Activated CD4-positive, alpha-beta T cell treated with anti-CD3 and anti-CD28 coated beads, Interleukin-2, Interleukin-4, amounts not matched to agents 100 ng/mL and 50 ng/mL, durations not matched to agents 16 hours and 8 hours (primary cell): ENCODE measurements around the gene FAM43A.

ENCODE experiments used
- DNase-seq: peaks from one replicate; pipeline ENCODE4 v3.0.0-alpha.2; 2020; ENCODE audit warnings: low spot score

The FAM43A gene, protein sequence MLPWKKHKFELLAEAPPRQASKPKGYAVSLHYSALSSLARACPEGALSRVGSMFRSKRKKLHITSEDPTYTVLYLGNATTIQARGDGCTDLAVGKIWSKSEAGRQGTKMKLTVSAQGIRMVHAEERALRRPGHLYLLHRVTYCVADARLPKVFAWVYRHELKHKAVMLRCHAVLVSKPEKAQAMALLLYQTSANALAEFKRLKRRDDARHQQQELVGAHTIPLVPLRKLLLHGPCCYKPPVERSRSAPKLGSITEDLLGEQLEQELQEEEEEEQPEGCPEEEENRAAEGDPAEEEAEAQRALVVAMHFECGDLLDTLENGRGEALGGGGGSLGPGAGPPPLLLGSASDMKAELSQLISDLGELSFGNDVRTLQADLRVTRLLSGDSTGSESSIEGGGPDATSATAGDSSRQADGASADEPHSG

GRCh38 chr3:194685718-194686413 lies at the start of gene FAM43A:
Gene FAM43A, plus strand, starts transcription at chr3:194685883. Its CDS starts 944 bp downstream, at chr3:194686827.
- DNase-seq = peak; percentile 86

DNA sequence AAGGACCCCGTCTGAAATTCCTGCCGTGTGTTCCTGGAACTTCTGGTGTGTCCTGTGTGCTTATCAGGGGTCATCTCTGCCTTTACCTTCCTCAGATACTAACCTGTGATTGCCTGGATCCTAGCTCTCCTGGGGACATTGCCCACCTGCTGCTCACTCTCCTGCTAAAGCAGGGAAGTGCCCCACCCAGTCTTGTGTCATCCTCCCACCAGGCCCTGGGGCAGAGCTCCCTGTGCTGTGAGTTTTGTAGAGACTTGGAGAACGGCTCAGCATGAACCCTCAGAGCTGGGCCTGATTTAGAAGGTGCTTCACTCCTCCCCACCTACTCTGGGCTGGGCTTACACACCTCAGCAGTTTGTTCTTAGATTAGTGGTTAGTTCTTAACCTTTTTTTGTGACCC lies 48.6 kb upstream of the FAM43A start:
- no peak for DNase-seq

GRCh38 chr3:194637541-194638400 lies 47.9 kb upstream of the FAM43A start:
- no peak for DNase-seq

DNA sequence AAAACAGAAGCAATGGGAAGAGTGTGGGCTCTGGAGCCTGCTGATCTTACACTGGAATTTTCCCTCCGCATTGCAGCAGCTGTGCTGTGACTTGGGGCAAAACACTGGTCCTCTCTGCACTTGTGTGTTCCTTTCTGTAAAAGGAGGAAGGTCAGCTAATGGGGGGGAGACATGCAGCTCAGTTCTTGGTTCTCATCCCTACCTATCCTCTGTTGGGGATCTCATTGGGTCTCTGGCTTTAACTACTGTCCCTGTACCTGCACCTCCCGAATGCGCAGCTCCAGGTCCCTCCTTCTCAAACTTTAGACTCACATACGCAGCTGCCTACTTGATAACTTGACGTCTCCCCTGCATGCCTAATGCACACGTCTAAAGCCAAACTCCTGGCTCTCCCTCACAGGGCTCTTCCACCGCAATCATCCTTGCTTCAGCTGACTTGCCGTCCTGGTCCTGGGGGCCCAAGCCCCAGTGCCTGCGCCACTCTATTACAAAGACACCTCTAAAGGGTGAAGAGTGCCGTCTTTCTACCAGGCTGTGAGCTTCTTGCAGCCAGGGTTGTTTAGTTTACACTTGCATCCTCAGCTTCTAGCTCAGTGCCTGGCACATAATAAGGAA lies 46.6 kb upstream of the FAM43A start:
- DNase-seq = no peak

DNA sequence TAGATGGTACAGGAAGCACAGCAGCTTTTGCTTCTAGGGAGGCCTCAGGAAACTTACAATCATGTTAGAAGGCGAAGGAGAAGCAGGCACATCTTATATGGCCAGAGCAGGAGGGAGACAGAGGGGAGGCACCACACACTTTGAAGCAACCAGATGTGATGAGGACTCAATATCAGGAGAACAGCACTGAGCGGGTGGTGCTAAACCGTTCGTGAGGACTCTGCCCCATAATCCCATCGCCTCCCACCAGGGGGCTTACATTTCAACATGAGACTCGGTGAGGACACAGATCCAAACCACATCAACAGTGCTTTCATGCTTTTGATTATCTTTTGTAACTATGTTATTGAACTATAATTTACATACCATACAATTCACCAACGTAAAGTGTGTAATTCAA lies 44.9 kb upstream of the FAM43A start:
- peak; percentile 13 for DNase-seq

DNA sequence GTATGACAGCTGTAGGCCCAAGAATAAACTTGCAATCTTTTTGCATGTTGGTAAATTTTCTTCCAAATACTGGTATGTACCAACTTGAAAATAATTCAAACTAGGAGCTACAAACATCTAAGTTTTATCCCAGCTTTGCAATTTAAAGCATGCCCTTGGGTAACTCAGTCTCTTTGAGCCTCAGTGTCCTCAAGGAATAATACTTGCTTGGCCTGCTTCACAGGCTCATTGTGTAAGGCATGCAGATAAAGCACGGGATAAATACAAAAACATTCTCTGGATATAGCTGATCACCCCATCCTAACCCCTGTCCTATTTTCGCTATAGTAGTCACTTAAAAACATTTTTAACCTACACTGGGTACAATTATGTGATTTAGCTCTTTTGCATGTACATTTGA lies 42.9 kb upstream of the FAM43A start:
- DNase-seq = no peak

- DNase-seq = no peak
These were observed 37.9 kb upstream of the FAM43A start for GRCh38 chr3:194647747-194648146.

DNA sequence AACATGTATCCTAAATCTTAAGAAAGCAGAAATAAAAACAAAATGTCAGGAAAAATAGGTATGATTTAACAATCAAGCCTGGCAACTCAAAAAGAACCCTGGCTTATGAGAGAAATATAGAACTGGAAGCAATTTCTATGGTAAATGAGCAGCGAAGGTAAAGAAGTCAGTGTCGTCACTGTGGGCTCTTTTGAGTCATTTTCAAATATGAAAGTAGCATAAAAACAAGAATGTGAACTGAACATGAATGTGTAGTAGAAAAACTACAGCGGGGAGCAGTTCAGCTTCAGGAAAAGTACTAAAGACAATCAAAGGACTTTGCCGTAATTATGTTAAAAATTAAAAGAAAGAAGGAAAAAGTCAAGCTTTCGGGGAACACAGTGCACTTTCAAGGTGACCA lies 31.2 kb upstream of the FAM43A start:
- peak; percentile 79 for DNase-seq

DNA sequence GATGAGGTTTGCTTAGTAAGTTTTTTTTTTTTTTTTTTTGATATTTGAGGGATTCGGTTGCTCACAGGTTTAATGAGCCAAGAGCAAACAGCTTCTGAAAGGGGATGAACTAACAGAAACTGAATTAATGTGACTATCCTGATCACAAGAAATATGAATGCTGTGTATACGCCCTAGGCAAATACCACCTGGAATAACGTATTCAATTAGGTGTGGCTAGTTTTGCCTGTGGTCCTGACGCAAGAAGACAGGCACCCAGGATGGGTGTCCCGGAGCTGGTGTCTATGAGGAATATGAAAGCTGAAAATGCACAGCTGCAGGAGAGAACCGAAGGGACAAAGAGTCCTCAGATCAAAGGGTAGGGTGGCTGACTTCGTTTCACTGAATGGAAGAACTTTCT lies 28.2 kb upstream of the FAM43A start:
- DNase-seq = no peak

- no peak for DNase-seq
These were observed 27.0 kb upstream of the FAM43A start for GRCh38 chr3:194658477-194659242.

DNA sequence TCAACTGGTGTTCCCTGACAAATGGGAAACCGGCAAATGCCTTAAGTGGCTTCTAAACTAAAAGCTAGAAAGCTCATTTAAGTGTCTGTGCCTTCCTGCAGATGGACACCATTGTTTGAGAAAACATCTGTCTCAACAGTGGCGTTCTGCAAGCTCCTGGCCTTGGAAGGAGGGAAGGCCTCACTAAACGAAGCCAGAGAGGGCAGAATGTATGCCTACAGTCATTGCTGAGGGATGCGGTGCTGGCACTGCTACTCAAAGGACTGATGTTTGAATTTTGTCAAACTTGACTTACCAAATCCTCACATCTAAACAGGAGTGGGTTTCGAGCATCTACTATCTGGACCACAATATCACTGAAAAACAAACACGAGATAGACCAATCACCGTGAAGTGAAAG lies 25.9 kb upstream of the FAM43A start:
- no peak for DNase-seq

GRCh38 chr3:194661374-194661773 lies 24.3 kb upstream of the FAM43A start:
- no peak for DNase-seq

- no peak for DNase-seq
These were observed 23.7 kb upstream of the FAM43A start for GRCh38 chr3:194661946-194662345.

GRCh38 chr3:194664857-194665256 lies 20.8 kb upstream of the FAM43A start:
- DNase-seq = no peak

DNA sequence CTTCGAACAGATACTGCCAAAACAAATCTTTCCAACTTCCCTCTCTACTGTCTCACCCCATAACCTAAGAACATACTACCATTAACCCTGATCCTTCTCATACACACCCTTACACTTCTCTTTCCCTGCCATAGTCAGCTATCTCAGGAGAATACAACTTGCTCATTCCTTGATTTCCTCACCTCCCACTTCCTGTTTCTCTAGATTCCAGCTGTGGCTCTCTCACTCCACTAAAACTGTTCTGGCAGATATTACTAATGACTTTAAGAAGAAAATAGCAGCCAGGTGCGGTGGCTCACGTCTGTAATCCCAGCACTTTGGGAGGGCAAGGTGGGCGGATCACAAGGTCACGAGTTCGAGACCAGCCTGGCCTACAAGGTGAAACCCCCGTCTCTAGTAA lies 18.3 kb upstream of the FAM43A start:
- DNase-seq = no peak

- DNase-seq = no peak
These were observed 14.2 kb upstream of the FAM43A start for GRCh38 chr3:194671511-194671899.

- DNase-seq = peak; percentile 92
These were observed 13.5 kb upstream of the FAM43A start, which contains the start of gene LSG1 for GRCh38 chr3:194671900-194672808. Gene LSG1, minus strand, starts transcription at chr3:194672191. Its CDS starts 29 bp downstream, at chr3:194672162.

- no peak for DNase-seq
These were observed 12.8 kb upstream of the FAM43A start for GRCh38 chr3:194672876-194673275.

GRCh38 chr3:194673761-194674160 lies 11.9 kb upstream of the FAM43A start:
- no peak for DNase-seq

DNA sequence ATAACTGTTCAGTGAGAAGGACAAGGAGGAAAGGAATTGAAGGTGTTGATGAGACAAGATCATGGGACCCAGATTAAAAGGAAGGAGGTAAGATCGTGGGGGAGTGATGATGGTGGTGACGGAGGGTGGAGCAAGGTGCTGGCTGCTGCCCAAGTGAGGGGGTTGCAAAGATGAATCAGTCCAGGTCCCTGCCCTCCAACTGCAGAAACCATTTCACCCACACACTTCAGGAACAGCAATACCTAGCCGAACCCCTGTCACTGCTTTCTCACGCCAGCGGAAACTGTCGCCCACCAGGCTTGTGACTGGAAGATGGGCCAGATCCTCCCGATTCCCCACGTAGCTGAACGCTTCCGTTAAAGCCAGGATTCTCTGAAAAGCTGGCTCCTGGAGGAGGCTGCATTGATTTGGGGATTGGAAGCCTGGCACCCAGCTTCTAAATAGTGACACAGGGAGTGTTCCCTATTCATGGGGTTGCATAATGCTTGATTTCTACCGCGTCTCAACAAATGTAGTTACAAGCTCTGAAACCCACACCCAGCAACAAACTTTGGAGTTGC lies 10.5 kb upstream of the FAM43A start:
- peak; percentile 58 for DNase-seq
